GM12872 (cell line): Measurements from ENCODE around the gene TTC27.

Source experiments
- TF ChIP-seq, protein P1 (sequence below): IDR thresholded peaks from 3 replicates; pipeline ENCODE4 v1.5.1; 2011; ENCODE audit warnings: low read depth, mild to moderate bottlenecking, low read length, moderate library complexity; ENCODE audit not compliant: insufficient read depth

TTC27 gene

DNA sequence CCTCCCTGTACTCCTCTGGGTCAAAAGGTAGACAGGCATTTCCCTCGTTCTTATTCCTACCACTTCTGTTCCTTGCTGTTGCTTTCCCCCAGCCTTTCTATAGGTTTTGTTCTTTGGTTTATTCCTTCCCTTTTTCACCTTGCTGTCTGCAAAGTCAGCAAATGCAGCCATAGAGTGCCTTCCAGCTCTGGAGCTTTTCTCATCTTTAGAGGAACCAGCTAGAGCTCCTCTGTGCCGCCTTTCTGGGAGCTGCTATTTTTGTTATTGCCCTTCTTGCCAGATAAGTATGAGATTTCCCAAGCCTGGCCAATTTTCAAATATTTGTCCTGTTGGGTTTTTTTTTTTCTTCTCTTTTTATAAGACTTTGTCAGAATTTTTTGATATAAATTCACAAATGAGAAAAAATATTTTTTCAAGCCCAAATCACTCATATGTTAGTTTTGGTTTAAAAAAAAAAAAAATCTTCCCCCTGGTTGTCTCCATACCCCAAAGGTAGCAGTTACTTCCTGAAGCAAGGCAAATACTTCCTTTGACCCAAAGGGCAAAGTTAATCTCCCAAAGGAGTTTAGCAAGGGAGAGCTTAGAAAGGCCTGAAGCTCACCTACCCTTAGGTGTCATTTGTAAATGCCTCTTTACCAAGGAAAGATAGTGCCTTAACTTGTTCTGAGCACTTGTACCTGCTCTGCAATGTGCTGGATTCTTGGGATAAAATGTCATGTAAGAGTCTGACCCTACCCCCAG, 5.1 kb upstream of the TTC27 start:
- TF ChIP-seq, protein P1, sequence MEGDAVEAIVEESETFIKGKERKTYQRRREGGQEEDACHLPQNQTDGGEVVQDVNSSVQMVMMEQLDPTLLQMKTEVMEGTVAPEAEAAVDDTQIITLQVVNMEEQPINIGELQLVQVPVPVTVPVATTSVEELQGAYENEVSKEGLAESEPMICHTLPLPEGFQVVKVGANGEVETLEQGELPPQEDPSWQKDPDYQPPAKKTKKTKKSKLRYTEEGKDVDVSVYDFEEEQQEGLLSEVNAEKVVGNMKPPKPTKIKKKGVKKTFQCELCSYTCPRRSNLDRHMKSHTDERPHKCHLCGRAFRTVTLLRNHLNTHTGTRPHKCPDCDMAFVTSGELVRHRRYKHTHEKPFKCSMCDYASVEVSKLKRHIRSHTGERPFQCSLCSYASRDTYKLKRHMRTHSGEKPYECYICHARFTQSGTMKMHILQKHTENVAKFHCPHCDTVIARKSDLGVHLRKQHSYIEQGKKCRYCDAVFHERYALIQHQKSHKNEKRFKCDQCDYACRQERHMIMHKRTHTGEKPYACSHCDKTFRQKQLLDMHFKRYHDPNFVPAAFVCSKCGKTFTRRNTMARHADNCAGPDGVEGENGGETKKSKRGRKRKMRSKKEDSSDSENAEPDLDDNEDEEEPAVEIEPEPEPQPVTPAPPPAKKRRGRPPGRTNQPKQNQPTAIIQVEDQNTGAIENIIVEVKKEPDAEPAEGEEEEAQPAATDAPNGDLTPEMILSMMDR = no peak

GRCh38 chr2:32623311-32623706, 4.5 kb upstream of the TTC27 start:
- TF ChIP-seq, protein P1 = no peak

GRCh38 chr2:32624812-32625211, 3.0 kb upstream of the TTC27 start:
- TF ChIP-seq, protein P1 = no peak

DNA sequence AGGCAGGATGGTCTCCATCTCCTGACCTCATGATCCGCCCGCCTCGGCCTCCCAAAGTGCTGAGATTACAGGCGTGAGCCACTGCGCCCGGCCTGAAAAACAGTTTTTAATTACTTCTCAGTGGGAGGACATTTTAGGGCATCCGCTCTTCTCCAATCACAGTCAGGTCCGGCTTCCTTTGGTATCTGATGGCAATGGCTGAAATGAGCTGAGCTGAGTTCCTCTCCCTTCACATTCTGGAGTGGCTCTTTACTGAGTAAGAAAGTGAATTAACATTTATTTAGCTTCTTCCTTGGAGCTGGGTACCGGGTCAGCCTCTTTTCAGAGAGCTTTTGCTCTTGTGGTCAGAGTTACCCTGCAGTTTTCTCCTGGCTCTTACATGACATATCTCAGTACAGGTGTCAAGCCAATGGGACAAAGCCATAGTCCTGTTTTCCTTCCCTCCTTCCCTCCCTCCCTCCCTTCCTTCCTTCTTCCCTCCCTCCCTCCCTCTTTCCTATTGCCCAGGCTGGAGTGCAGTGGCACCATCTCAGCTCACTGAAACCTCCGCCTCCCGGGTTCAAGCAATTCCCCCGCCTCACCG, 1.1 kb upstream of the TTC27 start:
- TF ChIP-seq, protein P1 = no peak

GRCh38 chr2:32627441-32627813, 423 bp upstream of the TTC27 start:
- TF ChIP-seq, protein P1 = peak; percentile 22; the same call in 1 of the 3 replicates

DNA sequence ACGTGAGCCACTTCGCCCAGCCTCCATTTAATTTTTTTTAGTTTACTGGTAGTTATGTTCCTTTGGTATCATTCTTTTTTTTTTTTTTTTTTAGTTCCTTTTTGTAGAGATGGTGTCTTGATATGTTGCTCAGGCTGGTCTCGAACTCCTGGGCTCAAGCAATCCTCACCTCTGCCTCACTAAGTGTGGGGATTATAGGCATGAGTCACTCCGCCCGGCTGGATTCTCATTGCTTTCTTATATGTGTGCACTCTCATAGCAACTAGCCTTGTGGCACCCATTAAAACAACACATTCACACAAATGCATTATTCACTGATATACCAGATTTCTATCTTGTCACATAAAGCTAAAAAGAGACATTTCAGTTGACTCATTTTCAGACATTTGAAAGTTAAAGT, 4.2 kb downstream of the TTC27 start:
- TF ChIP-seq, protein P1 = no peak

- TF ChIP-seq, protein P1 = no peak
Observed at GRCh38 chr2:32633040-32633439, 5.2 kb downstream of the TTC27 start.
